ENCODE measurements around the gene ULK3.

The ULK3 gene

DNA sequence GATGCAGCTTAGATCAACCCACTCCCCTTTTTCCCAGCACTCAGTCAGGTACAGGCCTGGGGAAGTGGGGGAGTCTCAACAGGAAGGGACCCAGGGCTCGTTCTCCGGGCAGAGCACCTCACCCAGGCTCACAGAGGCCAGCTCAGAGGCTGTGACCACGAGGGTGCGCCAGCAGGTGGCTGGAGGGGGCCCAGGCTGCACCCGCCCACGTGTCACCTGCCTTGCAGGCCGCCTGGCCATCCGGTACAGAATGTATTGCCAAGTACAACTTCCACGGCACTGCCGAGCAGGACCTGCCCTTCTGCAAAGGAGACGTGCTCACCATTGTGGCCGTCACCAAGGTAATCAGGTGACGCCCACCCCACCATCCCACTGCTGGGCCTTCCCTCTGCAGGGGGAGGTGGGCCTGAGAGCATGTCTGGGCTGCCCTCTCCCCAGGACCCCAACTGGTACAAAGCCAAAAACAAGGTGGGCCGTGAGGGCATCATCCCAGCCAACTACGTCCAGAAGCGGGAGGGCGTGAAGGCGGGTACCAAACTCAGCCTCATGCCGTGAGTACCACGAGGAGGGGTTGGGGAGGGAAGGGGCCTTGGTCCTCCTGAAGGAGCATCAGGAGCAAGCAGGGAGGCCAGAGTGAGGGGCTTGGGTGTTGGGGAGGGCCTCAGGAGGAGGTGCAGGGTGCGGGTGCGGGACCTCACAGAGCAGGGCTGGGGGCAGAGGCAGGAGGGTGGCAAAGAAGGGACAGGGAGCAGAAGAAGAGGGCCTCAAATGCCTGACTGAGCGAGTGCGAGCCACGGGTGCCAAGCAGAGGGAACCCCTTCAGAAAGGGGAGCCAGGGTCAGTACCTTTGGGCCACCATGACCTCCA lies 44.3 kb downstream of the ULK3 start:
- DNase-seq: no peak

DNA sequence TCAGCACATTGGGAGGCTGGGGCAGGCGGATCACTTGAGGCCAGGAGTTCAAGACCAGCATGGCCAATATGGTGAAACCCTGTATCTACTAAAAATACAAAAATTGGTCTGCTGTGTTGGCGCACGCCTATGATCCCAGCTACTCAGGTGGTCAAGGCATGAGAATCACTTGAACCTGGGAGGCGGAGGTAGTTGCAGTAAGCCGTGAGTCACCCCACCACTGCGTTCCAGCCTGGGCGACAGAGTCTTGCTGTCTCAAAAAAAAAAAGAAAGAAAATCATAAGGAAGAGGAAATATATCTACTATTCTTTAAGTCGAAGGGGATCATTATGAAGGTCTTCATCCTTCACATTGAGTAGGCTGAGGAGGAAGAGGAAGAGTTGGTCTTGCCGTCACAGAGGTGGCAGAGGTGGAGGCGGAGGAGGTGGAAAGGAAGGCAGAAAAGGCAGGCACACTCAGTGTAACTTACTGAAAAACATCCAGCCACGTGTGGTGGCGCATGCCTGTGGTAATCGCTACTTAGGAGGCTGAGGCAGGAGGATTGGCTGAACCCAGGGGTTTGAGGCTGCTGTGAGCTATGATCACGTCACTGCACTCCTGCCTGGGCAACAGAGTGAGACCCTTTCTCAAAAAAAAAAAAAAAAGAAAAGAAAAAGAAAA lies 46.9 kb downstream of the ULK3 start:
- no peak for DNase-seq

DNA sequence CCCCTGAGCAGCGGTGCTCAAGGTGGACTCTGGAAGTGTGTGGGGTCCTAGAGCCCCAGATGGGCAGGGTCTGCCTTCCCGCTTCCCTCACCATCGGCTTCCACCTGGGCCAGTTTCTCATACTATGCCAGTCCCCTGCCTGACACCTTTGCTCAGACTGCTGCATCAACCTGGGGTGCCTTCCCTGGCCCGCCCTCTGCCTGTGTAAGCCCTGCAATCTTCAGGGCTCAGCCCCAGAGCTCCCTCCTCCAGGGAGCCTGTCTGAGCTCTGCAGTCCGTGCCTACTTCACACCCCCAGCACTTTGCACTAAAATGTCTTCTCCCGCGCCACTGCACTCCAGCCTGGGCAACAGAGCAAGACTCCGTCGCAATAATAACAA lies 48.0 kb downstream of the ULK3 start:
- no peak for DNase-seq

DNA sequence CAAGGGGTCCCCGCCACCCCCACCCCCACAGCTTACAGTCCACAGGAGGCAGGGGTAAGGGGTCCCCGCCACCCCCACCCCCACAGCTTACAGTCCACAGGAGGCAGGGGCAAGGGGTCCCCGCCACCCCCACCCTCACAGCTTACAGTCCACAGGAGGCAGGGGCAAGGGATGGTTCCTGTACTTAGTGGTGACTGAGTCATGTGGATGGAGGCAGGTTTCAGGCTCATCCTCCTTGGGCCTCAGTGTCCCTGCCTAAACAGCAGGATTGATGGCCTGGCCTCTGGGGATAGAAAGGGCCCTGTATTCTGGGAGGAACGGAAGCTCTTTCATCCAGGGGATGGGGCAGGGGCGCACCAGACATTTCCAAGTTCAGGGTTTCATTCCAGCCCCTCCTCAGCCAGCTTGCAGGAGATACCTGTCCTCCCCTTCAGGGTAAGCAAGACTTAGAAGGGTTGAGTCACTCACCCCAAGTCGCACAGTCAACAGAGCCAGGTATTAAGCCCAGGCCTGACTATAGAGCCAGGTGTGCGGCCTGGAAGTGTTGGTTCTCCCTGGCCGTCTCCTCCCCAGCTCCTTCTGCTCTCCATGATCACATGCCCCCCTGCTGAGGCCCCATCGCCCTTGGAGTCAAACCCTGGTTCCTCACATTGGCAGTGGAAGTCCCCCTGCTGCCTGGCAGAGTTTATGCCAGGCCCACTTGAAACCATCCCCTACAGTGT lies 48.5 kb downstream of the ULK3 start:
- DNase-seq: no peak

DNA sequence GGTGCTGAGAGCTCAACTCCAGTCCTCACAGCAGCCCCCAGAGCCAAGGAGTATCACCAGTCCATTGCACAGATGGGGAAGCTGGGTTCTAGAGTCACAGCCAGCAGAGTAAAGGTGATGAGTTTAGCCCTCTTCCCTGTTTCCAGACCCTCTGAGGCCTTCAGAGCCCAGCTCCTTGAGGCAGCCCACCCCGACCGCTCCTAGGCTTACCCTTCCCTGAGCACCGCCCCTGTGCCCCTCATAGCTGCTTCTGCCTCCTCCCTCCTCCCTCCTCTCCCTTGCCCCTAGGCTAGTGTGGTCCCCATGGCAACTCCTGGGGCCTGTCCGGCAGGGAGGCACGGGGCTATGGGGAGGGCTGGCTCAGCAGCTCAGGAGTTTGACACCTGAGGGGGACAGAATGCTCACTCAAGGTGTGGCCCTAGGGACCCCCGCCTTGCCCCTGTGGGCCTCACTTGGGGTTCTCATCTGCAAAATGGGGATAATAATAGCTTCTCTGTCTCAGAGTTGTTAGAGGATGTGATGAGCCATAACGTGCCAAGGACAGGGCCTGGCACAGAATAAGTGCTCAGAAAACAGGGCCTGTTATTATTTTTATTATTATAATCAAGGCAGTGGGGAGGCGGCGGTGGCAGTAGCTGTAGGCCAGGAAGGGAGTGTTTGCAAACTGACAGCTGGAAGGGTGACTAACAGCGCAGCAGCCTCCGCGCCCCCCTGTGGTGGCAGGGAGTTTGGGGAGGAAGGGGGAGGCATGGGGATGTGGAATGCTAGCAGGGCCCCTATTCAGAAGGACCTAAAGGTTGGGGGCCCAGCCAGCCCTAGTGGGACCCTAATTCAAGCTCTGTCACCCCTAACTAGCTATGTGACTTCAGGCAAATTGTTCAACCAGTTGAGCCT lies 49.6 kb downstream of the ULK3 start:
- DNase-seq: no peak

DNA sequence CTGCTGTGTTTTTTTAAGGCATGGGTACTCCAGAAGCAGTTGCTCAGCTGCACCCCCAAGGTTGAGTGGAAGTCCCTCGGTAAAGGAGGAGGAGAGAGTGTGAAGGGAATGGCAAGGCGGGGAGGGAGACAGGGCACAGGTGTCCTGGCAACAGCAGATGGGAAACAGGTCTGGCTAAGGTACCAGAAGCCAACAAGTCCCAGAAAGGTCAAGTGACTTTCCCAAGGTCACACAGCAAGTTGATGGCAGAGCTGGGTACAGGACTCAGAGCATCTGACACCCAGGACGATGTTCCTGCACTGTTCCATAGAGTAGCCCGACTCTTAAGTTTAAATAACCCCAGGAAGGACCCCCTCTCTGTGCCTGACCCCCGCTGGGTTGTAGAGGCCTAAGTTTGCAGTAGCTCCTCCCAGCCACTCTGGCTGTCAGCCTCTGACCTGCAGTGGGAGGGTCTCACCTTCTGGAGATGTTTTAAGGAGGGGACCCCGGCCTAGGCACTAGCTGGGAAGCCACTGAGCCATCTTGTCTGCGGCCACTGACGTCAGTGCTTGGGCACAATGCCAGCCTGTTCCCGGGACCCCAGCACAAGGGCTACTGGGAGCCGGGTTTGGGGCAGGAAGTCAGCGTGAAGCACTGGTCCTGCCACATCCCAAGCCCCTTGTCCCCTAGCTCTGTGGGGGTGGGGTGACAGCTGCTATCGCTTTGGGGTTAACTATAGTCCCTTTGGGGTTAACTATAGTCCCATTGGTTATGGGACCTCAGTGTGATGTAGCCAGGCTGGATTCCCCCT lies 50.5 kb downstream of the ULK3 start:
- DNase-seq: no peak

DNA sequence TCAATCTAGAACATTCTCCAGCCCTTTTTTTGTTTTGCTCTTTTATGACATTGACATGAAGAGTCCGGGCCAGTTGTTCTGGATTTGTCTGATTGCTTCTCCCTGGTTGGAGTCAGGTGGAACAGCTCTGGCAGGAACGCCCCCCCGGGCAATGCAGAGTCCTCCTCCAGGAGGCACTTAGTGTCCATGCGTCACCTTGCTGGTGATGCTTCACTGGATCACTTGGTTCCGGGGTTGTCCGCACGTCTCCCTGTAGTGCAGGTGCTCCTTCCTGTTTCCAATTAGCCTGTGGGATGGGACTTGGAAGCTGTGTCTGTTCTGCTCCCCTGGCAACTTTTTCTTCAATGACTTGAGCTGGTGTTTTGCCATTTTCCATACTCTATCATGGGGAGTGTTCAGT lies 51.3 kb downstream of the ULK3 start:
- DNase-seq: no peak

DNA sequence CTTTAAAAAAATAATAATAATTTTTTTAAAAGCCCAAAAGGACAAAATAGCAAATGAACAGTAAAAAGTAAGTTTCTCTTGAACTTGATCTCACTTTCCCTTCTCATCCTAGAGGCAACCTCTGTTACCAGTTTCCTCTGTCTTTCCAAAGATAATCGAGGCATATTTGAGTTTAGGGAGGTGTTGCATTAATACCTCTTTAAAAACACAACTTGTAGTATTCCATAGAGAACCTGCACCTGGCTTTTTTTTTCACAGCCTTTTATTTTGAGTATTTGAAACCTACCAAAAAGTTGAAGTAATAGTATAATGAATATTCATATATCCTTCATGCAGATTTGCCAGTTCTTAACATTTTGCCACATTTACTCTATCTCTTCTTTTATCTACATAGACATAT lies 51.9 kb downstream of the ULK3 start:
- DNase-seq: no peak

DNA sequence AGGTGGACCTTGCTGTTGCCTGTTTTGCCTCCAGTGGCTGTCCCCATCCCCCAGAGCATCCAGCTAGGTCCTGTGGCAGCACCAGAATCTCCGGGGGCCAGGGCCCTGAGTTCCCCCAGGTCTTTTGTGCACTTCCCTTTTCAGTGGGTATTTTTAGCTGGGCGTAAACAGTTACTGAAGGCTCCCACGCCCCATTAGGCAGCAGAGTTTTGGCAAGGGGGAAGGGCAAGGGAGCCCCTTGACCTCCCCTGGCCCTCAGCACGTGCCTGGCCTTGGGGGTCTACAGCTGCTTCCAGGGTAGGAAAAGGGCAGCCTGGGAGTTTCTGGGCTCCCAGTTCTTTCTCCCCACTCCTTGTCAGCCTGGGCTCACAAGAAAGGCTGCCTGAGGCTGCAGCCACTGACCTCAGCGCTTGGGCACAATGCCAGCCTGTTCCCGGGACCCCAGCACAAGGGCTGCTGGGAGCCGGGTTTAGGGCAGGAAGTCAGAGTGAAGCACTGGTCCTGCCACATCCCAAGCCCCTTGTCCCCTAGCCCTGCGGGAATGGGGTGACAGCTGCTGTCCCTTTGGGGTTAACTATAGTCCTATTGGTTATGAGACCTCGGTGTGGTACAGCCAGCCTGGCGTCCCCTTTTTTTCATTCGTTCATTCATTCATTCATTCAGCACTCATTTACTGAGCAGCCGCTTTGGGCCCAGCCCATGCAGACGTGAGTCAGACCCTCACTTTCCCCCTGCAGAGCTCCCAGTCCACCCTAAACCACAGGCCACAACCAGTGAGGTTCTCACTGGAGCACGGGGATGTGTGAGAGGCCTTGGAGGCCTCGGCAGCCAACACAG lies 52.7 kb downstream of the ULK3 start:
- peak; percentile 77 for DNase-seq

DNA sequence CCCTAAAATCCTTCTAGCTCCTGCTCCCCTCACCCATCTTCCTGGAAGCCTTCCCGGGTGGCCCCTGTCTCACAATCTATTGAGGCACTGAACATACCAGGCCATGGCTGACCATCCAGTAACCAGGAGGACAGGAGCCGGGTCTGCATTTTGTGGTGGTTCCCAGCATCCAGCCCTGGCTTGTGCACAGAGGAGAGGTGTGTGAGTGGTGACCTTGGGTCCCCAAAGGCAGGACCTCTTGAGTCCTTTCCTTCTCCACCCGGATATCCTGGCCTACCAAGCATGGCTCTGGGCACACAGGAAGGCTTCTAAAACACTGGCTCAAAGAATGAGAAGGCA lies 53.2 kb downstream of the ULK3 start:
- no peak for DNase-seq

DNA sequence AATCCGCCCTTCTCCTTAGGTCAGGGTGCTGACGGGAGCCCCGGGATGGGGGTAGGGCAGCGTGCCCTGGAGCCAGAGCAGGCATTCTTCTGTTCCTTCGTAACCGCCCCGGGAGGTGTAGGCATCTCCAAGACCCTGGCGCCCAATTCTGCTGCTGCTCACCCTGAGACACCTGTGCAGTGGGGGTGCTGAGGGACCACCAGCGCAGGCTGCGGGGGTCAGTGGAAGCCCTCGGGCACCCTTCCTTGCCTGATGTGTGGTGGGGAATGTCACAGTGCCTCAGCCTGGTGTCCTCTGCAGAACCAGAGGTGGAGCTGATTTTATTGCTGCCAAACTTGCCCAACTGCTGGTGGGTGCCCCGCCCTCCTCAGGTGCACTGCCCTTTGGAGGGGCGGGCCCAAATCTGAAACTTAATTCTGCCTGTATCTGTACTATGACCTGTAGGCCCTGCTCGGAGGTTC lies 53.8 kb downstream of the ULK3 start:
- no peak for DNase-seq

DNA sequence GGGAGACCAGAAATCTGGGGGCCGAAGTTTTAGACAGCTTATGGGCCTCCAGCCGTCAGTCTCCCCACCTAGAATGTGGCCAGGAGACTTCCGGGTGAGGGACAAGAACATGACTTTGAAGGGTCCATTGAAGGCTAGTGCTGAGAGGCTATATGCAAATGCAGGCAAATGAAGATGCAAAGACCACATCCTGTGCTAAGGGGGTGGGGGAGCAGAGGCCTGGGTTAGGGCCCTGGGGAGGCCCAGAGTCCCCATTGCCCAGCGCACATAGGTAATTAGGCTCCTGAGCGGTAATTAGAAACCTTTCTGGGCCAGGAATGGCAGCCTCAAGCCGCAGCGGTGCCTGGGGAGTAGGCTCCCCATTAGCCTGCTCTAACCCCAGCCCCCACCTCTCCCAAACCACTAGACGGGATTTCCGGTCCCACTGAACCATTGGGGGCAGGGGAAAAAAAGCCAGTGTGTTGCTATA lies 54.2 kb downstream of the ULK3 start:
- DNase-seq: no peak

DNA sequence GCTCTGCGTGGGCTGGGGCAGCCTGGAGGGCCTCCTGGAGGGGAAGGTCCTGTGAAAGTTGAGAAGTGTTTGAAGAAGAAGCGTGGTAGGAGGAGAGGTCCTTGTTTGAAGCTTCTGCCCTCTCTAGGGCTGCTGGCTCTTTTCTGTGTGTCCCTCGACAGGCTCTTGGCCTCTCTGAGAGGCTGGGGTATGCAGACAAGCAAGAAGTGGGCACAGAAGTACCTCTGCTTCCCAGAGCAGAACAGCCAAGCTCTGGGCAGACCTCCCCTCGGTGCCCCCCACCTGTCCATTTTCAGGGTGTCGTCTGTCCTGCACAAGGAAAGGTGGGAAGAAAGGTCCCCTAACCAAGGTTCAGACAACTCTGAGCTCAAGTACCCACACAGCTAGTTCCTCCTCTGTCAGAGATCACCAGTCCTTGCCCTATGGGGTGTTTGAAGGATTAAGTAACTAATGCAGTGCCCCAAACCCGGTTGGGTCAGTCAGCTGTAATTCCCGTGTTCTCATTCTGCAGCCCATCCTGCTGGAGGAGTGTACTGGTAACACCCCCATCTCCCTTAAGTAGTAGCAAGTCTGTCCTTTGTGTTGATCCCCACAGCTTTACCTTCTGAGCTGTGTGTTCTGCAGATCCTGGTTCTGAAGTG lies 54.8 kb downstream of the ULK3 start:
- no peak for DNase-seq

DNA sequence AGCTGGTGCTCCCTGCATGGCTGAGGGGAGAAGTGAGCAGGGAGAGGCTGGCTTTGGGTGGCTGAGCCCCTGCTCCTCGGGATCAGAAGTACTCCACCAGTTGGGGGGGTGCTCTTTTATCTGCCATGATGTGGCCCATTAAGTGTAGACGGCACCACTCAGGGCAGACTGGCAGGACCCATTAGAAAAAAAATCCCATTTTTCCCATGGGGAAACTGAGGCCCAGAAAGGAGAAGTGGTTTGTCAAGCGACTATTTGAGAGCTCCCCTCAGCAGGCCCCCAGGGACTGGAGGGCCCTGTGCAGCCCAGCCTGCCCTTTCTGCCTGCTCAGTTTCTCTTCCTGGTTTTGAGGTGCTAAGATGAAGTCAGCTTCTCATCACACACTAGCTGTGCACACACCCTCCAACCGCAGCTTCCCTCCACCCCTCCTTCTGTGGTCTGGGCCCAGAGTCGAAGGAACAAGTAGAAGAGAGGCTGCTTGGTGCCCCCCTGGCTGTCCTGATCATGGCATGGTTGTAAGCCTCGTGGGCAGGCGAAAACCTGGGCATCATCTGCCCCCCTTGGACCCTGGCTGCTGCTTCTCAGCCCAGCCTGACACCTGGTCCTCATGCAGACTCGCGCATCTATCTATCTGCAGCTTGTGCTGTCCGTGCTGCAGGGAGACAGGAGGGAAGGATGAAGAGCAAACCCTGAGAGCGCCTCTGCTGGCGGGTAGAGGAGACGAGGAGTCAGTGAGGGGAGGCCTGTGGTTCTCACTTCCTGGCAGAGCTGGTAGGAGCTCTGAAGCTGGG lies 55.5 kb downstream of the ULK3 start:
- no peak for DNase-seq

DNA sequence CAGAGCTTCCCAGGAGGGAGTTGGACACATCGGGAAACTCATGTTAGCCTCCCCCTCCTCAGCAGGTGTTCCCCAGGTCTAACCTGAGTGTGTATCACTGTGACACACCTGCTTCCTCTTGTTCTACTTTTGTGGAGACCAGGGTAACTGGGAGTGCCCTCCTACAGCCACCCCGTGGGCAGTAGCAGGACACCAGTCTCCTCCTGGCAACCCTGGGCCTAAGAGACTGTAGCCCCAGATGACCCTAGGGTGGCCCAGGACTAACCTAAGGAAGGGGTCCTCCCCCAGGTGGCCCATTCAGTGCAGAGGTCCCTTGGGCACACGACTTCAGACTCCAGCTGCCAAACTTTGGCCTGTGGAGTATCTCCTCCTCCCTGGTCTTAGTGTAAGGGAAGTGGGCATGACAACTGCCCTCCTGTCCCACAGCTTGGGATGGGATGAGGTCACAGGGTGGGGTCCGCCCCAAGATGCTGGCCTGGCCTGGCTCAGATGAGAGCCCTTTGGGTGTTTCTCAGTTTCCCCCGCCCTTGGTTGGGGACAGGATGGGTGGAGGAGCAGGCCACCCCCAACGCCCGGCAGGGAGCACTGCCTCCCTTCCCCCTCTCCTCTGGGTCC lies 56.3 kb downstream of the ULK3 start:
- no peak for DNase-seq
